Activated CD4-positive, CD25-positive, alpha-beta regulatory T cell (primary cell): ENCODE results near the gene SRXN1.
A peak's percentile ranks its signal among the peaks of the same experiment; 100 is the strongest.
"Not testable (repeated sequence)": the region's sequence is repeated elsewhere in the genome, so short reads cannot be mapped to it uniquely, and the experiment has no call there.

Experiments used
- DNase-seq, 4 experiments: peaks; one replicate each; lab custom pipeline; 2025; lab: John Stamatoyannopoulos, UW

The SRXN1 gene

DNA sequence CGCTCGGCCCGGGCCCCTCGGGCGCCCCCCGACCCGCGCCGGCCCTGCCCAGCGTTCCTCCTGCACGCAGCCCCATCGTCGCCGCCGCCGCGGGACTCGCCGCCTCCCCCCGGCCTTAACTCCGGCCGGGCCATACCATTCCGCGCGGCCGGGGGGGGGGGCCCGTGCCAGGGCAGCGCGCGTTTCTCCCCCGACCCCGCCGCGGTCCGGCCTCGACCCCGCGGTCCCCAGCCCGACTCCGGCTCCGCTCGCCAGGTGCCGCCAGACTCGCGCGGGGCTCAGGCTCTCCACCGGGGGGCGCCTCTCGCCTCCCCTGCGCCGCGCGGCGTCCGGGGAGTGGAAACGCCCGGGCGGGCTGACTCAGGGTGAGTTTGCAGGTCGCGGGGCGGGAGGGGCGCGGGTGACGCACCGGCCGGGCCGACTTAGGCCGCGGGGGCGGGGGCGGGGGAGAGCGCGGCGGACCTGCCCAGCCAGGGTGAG, at the start of gene SRXN1:
SRXN1 (minus strand) TSS at position 91 of the 480 bp plus-strand sequence; CDS start at position 76, 15 bp downstream.
- peak; percentile 64 to 75 (median 66) for DNase-seq

DNA sequence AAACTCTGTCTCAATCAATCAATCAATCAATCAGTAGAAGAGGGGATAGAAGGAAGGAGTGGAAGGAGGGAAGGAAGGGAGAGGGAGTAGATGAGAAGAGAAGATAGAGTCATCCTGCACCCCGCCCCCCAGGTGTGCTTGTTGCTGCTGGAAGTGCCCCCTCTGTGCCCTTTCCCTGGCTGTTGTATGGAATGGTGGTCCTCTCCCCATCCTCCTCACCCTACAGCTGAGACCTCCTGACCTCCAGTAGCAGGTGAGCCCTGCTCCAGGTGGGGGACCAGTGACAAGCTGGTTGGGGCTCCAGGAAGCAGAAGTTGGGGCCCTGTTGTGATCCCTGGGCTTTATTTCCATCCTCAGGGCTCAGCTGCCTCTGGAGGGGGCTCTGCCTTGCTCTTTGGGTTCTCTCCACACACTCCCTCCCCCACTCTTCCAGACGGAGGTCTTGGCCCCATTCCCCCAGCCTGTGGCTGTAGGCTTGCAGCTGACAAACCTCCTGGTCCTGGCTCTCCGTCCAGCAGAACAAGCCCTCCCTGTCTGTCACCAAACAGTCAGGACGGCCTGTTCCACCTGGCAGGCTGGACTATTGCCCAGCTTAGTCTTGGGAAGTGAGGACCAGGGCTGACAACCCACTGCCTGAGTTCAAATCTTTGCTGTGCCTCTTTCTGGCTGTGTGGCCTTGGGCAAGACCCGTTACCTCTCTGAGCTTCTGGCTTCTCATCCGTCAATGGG, 48.6 kb upstream of the SRXN1 start:
- no peak for DNase-seq

DNA sequence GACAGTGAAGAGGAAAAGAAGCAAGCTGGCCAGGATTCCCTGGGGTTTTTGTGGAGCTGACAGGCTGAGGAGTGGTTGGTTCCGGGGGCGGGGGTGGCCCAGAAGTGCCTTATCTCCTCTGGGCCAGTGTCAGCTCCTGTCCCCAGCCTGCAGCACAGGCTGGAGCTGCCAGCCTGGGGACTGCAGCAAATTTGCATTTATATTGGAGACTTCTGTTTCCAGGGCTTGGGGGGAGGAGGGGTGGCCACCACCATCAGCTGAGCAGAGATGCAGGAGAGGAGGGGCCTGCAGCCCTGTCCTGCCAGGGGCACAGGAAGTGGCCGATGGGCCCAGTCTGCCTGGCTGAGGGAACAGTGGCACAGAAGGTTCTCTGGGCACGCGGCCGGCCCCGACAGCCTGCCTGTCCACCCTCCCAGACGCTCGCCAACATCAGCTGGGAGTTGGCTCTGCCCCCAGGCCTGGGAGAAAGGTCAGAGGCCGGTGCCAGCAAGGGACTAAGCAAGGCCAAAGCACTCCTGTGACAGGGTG, 46.9 kb upstream of the SRXN1 start:
- DNase-seq = no peak

DNA sequence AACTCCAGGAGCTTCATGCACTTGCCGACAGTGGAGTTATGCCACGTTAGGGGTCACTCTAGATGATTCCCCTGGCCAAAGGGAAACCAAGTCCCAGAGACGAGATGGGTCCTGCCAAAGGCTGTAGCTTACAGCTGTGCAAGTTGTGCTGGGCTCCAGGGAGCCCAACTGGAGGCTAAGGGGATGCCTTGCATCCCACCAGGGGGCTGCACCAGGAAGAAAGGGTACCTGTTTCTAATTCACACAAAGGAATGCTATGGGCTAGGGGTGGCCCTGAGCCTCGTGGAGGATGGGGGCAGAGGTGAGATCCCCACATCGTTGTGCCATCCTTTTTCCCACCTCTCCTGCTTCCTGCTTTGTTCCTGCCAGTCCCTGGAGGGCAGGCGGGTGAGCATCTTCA, 46.3 kb upstream of the SRXN1 start:
- no peak for DNase-seq

DNA sequence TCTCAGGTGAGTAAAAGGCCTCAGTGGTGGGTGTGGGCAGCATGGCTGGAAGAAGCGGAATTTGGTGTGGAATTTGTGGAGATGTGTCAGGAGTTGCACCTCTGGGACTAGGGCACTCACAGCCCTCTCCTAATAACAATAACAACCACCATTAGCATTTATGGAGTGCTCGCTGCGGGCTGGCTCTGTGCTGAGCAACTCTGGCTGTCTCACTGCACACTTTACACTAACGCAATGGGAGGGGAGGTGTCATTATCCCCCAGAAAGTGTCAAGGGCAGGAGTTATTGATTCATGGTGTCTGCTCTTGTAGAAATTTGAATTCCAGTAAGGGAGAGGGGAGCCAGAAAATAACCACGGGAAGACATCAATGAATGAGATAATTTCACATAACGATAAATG, 45.3 kb upstream of the SRXN1 start:
- no peak for DNase-seq

DNA sequence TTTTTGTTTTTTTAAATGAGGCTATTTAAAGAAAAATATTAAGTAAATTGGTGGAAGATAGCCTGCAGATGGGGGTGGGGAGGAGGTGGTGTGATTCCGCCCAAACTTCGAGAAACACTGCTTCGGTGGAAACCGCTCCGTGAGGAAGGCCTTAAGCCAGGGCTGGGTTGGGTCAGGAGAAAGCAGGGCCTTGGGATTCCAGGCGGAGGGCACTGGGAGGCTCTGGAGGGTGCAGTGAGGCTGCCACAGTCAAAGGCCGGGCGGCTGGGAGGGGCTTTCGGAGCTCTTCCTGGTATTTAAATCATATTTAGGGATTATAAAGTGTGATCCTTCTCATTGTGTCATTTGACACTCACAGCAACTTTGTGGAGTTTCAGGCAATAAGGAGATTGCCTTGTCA, 44.8 kb upstream of the SRXN1 start:
- DNase-seq = no peak

DNA sequence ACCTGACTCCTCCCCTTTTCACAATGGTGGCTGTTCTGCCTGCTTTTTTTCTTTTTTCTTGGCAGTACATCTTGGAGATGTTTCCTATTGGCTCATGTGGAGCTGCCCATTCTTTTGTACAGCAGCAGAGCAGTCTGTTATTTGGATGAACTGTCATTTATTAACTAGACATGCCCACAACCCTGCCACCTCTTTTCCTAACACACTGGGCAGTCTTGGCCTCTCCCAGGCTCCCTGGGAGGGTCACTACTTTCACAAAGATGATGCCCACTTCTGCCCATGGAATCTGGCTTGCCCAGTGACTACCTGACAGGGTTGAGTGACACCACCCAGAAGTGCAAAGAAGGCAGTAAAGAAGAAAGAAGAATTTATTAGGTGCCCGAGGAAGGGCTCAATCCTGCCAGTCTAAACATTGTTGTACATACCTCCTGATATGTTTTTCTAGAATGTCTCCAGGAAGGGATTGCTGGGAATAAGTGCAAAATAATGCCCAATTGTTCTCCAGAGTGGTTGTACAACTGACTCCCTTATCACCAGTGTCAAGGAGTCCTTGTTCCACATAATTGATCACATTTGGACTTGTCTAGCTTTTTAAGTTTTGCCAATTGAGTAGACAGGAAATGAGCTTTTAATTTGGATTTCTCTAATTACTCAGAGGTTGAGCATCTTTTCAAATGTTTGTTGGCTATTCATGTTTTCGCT, 42.3 kb upstream of the SRXN1 start:
- no peak for DNase-seq

DNA sequence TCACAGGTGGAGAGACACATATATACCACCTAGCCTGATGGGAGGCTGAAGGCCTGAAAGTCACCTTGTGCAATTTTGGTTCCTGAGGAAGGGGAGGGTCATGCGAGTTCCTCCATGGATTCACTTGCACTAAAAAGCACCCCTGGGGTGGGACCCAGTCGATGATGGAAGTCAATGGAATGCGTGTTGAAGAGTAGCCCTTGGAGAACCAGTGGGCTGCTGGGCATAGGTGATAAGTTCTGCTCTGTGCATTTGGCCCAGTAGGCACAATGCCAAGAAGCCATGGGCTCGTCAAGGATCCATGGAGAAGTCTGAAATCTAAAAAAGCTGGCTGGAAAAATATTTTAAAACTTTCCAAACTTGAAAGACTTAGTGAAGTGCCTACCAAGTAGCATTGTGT, 41.5 kb upstream of the SRXN1 start:
- no peak for DNase-seq

DNA sequence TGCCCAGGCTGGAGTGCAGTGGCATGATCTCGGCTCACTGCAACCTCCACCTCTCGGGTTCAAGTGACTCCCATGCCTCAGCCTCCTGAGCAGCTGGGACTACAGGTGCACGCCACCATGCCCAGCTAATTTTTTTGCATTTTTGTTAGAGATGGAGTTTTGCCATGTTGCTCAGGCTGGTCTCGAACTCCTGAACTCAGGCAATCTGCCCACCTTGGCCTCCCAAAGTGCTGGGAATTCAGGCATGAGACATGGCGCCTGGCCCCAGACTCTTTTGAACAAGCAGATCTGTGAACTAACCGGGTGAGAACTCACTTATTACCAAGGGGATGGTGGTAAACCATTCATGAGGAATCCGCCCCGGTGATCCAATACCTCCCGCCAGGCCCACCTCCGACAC, 40.8 kb upstream of the SRXN1 start:
- DNase-seq = not testable (repeated sequence)

DNA sequence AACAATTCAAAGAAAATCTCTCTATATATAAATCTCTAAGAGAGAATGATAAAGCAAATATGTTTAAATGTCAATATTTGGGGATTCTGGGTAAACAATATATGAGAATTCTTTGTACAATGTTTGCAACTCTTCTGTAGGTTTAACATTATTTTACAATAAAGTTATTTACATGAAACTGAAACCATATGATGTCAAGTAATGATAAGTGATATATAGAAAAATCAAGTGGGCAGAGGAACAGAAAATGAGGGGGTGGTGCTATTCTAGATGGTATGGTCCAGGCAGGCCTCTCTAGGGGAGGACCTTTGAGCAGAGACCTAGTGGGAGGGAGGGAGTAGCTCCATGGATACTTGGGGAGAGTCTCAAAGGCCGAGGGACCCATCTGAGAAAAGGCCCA, 39.0 kb upstream of the SRXN1 start:
- DNase-seq = no peak

DNA sequence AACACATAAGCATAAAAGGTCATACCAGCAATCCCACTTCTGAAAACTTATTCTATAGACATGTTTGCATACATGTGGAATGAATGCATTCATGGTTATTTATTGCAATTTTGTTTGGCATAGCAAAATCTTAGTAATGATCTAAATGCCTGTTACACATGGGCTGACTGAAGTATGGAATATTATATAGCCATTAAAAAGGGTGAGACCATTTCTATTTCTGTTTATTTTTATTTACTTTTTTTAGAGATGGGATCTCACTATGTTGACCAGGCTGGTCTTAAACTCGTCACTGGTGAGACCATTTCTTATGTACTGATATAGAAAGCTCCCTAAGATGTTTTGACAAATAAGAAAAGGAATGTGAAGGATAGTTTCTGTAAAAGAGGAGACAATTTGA, 36.9 kb upstream of the SRXN1 start:
- no peak for DNase-seq

DNA sequence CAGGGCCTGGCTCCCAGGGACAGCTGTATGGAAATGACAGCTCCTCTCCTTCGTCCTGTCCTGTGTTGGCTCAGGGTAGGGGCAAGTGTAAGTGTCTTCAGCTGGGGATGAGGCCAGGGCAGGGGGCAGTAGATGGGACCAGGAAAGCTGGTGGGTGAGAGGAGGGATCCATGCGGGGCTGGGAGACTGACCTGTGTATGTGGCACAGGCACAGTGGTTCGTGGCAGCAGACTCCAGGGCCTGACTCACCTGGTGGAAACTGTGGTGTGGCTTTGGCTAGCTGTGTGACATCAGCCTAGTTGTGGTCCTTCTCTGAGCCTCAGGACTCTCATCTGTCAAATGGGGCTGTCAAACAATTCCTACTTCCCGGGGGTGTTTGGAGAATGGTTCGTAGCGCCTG, 36.3 kb upstream of the SRXN1 start:
- no peak for DNase-seq

DNA sequence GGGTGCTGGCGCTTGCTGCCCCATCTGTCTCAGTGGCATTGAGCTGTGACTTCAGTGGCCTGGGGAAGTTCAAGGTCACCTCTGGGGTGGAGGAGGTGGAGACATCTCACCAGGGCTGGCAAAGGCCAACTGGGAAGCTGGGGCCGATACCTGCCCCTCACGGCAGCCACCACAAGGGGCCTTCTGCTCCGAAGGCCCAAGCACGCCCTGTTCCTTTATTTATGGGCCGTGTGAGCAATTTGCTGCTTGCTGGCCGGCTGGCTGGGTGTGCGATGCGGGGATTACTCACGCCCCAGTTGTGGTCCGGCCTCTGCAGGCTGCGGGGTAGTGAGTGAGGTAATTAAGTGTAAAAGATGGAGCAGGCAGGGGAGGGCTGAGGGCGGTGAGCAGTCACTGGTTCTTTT, 35.8 kb upstream of the SRXN1 start:
- no peak for DNase-seq

DNA sequence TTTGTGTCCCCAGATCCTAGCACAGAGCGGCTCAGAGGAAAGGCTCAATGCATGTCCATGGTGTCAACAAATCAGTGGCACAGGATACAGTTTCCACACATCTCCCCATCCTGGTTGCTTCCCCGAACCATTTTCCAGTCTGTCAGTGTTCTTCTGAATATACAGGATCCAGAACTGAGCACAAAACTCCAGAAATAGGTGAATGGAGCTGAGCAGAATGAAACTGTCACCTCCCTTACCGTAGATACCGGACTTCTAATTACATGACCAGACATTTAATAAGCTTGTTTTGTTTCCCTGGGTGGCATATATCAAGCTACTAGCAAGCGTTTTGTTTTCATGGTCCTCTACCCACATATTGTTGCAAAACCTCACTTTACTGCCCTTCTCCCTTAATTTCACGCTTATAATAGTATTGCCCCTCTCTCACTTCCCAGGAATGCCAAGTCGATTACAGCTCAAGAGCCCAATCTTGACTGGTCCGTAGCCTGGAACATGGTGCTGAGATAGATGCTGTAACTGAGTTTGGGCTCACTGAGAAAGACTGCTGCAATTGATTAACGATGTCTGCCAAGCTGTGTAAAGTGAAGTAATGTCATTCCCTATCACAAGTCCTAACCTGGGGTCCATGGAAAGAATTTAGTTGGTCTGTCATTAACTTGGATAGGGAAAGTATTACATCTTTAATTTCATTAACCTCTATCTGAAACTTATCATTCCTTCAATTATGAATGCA, 34.6 kb upstream of the SRXN1 start:
- DNase-seq = no peak

DNA sequence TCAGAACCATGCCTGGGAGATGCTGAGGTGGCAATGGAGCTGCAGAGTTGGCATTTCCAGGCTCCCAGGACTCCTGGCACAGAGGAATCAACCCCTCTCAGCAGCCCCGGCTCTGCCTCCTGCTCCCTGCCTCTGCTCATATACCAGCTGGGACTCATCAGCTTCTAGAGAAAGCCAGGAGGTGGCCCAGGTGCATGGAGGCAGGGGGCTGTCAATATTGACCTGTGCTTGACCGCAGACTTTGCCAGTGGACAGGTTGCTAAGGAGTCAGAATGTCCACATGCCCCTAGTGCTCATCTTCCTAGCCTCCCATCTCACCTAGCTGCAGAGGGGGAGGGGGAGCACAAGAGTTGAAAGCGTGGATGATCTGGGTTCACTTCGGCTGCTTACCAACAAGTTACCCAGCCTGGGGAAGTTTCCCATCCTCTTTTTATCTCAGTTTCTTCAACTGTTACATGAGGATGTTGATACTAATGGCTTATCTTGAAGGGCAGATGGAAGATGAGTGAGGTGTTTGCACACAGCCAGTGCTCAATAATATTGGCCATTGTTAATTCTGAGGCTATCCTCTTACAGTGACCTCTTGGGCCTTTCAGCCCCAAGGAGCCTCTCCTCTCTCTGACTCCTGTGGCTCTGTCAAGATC, 31.8 kb upstream of the SRXN1 start:
- no peak for DNase-seq

DNA sequence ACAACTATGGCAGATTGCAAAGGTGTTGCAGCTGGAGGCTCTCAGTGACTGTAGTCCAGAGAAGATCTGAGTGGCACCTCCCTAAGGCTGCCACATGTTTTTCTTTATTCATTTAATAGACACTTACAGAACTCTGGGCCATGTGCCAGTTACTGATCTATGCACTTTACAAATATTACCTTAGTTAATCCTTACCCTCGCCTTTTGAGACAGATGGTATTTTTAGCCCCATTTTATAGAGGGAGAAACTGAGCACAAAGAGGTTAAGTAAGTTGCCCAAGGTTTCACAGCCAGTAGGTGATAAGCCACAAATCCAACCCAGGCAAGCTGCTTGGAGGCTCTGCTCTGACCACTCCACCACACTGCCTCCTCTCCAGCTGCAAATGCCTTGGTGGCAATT, 29.1 kb upstream of the SRXN1 start:
- DNase-seq = no peak

DNA sequence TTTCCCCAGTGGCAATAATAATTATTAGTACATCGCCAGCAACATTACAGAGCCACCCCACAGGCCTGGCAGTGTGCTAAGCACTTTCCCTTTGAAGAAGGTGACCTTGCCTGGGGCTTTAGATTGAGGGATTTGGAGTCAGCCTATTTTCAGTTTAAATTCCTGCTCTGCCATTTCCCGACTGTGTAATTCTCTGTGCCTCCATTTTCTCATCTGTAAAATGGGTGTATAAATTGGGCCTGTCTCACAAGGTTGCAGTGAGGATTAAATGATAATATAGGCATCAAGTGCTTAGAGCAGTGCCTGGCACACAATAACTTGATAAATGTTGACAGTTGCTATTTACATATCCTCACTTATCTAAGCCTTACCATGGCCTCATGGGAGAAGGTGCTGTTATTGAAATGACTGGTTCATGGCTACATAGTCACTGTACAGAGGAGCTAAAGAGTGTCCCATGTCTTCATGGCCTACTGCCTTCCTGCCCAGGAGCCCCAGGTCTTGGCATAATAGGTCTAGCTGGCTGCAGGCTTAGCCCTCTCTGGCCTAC, 27.7 kb upstream of the SRXN1 start:
- DNase-seq = no peak

DNA sequence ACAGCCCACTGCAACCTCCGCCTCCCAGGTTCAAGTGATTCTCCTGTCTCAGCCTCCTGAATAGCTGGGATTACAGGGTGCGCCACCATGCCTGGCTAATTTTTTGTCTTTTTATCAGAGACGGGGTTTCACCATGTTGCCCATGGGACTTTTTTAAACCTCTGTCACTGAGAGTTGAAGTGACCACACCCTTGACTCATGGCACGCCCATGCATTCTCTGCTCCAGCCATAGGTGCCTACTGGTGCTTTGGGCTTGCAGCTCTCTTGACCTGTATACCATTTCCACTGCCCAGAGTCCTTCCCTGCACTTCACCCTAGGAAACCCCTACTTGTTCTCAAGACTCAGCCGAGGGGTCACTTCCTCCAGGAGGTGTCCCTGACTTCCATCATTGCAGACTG, 25.0 kb upstream of the SRXN1 start:
- DNase-seq = no peak

DNA sequence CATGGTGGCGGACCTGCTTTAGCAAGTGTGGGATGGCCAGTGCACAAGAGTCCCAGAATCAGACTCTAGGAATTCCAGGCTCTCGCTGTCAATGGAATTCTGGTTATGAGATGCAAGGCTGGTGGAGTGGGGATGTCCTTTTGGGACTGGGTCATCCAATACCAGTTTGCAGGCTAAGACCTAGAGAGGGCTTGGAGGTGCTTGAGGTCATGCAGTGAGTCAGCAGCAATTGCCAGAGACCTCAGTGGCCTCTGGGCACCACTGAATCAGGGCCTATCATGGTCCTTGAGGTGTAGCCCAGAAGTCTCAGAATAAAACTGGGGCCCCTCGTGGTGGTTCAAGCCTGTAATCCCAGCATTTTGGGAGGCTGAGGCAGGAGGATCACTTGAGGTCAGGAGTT, 24.0 kb upstream of the SRXN1 start:
- DNase-seq = no peak

DNA sequence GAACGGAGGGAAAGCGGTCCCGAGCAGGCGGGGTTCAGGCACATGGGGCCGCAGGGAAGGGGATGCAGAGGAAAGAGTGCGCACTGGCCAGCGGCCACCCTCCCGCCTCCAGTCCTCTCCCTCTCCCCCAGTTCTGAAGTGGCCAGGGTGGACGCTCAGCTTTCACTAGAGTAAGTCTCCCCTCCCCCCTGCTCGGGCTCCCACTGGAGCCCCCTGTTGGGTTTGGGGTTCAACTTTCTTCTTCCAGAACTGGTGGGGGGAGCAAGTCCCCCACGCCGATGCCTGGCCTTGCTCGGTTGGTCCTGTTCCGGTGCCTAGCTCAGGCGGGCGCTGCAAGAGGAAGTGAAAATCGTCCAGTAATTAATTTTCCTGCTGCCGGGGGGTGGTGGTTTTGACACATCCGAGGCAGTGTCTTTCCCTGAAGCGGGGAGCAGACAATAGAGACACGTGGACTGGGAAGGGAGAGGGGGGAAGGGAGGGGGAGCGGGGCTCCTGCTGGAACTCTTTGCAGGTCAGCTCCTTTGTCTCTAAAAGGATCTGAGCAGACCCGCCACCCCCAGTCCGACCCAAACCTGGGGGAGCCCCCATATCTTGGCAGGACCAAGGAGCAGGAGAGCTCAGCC, 23.4 kb upstream of the SRXN1 start:
- no peak for DNase-seq
